Measurements from ENCODE around the gene GRIK4.
"Not testable (repeated sequence)": the region's sequence is repeated elsewhere in the genome, so short reads cannot be mapped to it uniquely, and the experiment has no call there.

GRIK4 gene

DNA sequence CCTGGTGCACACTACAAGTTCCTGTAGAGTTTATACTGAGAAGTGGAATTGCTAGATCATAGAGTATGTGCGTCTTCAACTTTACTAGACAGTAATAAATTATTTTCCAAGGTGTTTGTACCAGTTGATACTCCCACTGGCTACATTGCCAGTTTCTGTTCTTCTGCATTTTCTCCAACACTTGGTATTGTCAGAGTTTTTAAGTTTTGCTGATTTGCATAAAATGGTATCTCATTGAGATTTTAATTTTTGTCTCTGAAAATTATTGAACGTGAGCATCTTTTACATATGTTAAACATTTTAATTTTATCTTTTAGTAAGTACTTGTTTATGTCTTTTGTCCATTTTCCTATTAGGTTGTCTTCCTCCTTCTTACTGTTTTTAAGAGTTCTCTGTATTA, 519.6 kb downstream of the GRIK4 start:
- no peak for FAIRE-seq

DNA sequence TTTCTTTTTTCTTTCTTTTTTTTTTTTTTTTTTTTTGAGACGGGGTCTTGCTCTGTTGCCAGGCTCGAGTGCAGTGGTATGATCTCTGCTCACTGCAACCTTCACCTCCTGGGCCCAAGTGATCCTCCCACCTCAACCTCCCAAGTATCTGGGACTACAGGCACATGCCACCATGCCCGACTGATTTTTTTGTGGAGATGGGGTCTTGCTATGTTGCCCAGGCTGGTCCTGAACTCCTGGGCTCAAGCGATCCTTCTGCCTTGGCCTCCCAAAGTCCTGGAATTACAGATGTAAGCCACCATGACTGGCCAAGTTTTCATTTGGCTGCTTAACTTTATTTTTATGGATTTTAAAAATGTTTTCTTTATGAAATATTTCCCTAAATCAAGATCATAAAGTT, 520.1 kb downstream of the GRIK4 start:
- FAIRE-seq: not testable (repeated sequence)

DNA sequence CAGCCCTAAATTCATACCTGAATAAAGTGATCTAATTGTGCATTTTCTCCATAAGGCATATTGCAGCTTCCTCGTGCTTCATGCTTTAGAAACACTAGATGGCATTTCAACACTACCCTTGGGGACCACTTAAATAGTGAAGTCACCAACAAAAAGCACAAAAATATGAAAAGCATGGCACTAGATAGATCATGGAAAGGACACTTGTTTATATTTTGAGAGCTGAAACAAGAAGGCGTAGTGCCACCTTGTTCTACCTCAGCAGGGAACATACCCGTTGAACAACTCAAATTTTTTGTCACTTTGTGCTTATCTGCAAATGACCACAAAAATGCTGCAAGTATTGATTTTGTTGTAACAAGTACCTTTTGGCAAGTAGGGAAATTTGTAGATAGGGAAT, 521.0 kb downstream of the GRIK4 start:
- peak; percentile 57 for FAIRE-seq

DNA sequence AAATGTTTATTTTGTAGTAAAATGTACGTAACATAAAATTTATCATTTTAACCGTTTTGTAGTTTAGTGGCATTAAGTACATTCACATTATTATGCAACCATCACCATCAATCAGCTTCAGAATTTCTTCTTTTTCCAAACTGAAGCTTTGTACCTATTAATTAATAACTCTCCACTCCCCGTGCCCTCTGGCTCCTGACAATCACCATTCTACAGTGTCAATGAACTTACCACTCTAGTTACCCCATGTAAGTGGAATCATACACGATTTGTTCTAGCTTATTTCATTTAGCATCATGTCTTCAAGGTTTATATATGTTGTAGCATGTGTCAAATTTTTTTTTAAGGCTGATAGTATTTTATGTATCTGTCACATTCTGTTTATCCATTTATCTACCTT, 522.1 kb downstream of the GRIK4 start:
- no peak for FAIRE-seq

DNA sequence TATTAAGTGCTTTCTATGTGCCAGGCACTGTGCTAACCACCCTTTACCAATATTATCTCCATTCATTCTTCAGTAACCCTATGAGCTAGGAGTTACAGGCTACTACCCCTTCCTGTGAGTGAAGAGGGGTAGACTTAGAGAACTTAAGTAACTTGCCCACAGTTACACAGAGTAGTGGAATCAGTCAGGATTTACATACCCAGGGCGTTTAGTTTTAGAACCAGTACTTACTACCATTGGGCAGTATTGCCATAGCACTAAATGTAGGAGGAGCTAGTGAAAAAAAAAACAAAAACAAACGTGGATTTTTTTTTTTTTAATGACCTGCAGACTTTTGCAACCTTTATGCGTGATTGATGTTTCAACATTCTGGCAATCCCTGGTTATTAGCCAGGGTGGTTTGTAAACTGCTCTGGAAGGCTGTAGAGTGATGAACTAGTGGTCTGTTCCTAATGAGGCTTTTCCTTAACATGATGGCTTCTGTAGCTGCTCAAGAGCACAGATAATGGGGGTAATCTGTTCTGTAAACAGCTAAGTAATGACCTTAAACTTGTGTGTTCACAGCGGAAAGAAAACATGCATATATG, 523.7 kb downstream of the GRIK4 start:
- FAIRE-seq: no peak

DNA sequence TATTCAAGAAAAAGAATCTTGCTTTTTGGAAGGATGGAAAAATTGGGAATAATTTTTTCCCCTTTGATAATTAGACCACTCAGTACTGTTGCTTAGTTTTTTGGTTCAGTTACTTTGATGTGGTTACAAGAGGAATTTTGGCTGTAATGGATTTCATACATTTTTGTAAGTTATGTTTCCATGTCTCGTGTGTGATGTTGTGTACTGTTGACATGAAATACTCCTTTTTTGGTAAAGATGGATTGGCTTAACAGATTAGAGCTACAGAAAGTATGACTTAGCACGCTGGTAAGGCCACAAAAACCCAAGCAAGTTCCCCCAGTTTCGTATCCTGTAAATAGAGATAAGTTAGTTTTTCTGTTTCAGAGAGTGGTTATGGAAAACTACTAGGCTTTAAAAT, 524.2 kb downstream of the GRIK4 start:
- no peak for FAIRE-seq

DNA sequence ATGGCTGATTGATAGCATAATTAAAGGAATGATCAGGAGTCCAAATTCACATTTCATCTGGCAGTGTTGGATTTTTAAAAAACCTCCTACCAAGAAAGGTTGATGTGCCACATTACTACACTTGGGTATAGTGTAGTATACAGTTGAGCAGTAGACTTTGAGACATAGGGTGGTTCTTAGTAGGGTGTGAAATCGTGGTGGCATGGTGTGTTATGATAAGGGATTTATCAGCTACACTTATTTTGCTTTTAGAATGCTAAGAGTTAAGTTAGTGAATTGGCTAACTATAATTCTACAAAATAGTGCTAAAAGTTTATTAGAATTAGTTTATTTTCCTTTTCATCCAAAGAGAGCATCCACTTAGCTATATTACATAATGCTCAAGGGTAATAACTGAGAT, 525.5 kb downstream of the GRIK4 start:
- no peak for FAIRE-seq

Measured in A204.1 (cell line).